ENCODE results near the gene KSR1.
"Not testable (repeated sequence)": the region's sequence is repeated elsewhere in the genome, so short reads cannot be mapped to it uniquely, and the experiment has no call there.

The KSR1 gene

DNA sequence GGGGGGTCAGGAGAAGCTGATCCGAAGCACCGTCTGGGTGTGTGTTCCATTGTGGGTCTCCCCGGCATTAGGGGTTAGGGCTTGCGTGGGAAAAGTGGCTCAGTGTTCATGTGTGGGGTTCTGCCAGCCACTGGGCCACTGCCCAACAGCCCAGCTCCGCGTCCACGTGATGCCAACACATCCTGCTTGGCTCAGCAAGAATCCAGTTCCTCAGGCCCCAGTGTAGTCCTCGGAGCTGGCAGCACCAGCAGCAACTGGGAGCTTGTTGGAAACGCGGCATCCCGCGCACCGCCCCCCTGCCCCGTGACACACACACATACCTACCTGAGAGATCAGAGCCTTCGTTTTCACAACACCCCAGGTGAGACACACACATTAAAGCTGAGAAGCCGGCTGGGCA lies 193.7 kb downstream of the KSR1 start:
- peak in 1 of 2 experiments; percentile 29 for DNase-seq (ENCODE audit: low read depth in 1 of 2, low spot score in 1 of 2)
- no peak for TF ChIP-seq JUND (IDR thresholded peaks at IDR 0.05; ENCODE audit: low read depth)
- in situ Hi-C loops (cut with HindIII; ENCODE audit: low pct_unique_long_range_greater_than_20kb, low sequenced_read_pairs) = no loop called here

DNA sequence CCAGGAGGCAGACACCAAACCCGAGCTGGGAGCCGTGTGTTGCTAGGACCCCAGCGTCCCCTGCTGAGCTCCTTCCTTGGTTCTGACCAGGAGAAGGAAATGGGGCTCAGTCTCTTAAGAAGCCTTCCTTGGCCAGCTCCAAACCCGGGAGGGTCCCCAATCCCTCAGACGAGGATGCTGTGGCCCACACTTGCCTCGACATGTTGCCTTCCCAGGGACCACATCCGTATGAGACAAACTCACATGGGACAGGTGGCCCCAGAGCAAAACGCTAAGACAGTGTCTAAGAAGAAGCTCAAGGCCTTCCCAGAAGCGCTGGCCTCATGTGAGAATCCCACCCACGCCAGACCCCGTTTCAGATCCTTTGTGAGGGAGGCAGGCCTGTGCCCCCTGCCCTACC lies 194.6 kb downstream of the KSR1 start:
- no peak for DNase-seq (ENCODE audit: low read depth in 1 of 2, low spot score in 1 of 2)
- TF ChIP-seq JUND (IDR thresholded peaks at IDR 0.05; ENCODE audit: low read depth) = no peak
- in situ Hi-C loops (cut with HindIII; ENCODE audit: low pct_unique_long_range_greater_than_20kb, low sequenced_read_pairs) = no loop called here

DNA sequence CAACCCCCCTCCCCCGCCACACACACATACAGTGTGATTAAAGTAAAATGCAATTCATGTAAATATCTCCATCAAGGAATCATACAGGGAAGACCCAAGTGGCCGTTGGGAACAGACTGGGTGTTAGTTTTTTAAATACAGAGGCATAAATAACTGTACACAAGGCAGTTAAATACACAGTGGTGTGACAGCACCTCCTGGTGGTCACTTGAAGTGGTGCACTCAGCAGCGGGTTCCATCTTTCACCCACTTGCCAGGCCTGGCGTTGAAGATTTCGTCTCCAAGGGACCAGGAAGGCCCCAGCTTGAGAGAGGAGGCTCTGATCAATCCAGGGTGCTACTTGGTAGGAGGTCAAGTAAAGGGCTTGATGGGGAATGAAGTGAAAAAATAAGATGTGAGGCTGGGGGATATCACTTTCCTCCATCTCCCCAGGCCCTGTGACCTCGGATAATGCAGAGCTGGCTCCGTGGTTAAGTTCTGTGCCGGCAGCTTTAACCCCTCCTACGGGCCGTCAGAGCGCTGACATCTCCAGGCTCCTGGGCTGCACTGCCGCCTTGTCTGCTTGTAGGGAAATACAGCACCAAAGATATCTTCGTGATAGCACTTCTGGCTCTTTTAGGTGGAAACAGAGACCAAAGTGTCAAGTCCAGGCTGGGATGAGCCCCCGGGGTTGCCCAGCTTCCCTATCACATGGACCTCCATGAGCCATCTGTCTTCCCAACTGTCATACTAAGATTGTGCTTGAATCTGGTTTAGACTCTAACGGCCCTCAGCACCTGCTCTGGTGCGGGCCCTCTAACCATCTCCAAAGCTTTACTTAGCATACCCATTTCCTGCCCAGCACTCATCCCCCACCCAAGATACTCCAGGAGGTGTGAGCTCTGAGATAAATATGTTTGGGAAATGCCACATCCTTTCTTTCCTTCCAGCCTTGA lies 195.4 kb downstream of the KSR1 start:
- no peak for TF ChIP-seq JUND (IDR thresholded peaks at IDR 0.05; ENCODE audit: low read depth)
- peak in 1 of 2 experiments; percentile 64 for DNase-seq (ENCODE audit: low read depth in 1 of 2, low spot score in 1 of 2)
- in situ Hi-C loops (cut with HindIII; ENCODE audit: low pct_unique_long_range_greater_than_20kb, low sequenced_read_pairs) = no loop called here

DNA sequence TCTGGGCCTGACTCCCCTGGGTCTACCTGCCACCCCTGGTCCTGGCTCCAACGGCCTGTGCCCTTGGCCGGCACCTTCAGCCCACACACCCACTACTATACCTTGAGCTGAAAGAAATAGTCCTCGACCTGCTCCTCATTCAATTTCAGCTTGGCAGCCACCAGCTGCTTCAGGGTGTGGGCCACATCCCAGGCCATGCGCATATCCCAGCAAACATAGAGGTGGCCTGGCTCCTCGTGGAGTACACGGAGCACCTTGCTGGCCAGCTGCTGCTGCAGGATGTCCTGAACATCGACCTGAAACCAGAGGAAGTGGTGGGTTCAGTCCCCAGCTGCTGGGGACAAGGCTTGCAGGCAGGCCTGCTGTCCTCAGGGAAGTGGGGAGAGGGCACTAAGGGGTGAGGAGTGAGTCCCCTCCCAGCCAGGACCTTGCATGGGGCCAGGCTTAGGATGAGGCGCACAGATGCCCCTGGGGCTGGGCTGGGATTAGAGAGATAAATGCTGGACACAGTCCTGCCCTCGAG lies 197.3 kb downstream of the KSR1 start:
- DNase-seq (ENCODE audit: low read depth in 1 of 2, low spot score in 1 of 2); in situ Hi-C loops (cut with HindIII; ENCODE audit: low pct_unique_long_range_greater_than_20kb, low sequenced_read_pairs): not testable (repeated sequence)

DNA sequence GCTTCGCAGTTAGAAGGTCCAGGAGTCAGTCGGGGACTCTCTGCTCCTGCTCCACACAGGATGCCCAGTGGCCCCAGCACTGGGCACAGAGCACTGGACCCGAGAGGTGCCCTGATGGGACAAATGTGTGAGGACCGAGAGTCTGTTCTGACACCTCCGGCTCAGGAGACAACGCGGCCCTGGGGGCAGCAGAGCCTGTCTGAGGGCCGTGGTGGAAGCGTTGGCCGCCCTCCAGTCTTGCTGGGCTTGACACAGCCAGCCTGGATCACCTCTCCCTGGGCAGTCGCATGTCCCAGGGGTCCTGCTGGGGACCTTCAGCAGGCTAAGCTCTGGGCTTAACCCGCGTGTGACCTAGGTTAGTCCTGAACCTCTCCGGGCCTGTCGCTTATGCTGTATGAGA lies 197.9 kb downstream of the KSR1 start:
- no peak for TF ChIP-seq JUND (IDR thresholded peaks at IDR 0.05; ENCODE audit: low read depth)
- in situ Hi-C loops (cut with HindIII; ENCODE audit: low pct_unique_long_range_greater_than_20kb, low sequenced_read_pairs) = no loop called here
- DNase-seq (ENCODE audit: low read depth in 1 of 2, low spot score in 1 of 2) = no peak

DNA sequence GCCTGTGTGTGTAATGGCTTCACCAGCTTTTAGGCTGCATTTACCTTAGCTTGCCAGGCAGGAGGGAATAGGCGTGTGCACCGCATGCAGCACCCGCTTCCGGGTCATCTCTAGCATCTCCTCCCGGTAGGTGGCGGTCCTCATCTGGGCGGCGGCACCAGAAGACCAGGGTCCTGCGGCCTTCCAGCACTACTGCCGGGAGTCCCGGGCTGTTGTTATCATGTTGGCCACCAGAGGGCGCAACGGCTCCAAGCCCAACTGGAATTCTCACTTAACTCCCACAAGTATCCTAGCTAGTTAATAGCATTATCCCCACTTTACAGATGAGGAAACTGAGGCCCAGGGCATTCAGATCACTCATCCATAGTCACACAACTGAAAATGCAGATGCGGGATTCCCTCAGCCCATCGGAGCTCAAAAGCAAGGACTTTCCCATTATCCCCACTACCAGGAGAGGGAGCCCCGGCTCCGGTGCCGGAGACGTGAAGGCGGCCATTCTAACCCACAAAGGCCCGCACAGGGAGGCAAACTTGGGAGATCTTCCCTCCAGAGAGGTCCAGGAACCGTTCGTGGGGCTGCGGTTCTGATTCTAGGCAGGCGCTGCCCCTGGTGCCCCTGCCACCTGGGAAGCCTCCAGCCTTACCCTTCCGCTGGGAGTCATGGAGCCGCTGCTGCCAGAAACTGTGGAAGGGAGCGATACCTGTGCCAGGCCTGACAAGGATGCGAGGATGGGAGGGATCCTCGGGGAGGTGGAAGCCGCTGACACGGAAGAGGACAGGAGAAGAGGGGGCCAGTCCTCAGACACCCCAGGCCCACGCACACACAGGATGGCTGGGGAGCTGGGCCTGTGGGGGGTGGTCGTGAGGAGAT lies 198.6 kb downstream of the KSR1 start:
- TF ChIP-seq JUND (IDR thresholded peaks at IDR 0.05; ENCODE audit: low read depth) = no peak
- peak; percentile 71 to 80 for DNase-seq (ENCODE audit: low read depth in 1 of 2, low spot score in 1 of 2)
- in situ Hi-C loops (cut with HindIII; ENCODE audit: low pct_unique_long_range_greater_than_20kb, low sequenced_read_pairs) = no loop called here

DNA sequence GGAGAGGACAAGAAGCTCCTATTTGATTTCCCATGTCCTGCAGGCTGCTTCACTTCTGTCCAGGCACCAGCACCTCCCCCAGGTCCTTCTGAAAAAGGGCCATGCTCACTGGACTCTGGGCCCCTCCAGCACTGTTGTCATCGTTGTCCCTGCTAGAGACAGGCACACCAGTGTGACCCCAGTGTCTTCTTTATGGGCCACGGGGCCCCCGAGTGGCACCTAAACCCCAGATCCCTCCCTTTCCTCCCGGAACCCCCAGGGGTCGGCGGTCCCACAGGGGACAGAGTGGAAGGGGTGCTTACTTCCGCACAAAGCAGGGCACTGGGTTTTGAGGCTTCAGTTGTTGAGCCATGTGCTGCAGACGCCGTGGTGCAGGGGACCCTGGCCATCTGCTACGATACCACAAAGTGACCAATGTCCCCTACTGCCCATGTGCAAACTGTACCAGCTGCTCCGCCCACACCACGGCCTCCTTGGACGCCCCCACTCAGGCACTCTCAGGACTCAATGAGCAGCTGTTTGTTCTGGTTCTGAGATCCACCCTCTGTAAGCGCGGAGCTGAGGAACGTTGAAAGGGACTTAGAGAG lies 199.4 kb downstream of the KSR1 start:
- in situ Hi-C loops (cut with HindIII; ENCODE audit: low pct_unique_long_range_greater_than_20kb, low sequenced_read_pairs); DNase-seq (ENCODE audit: low read depth in 1 of 2, low spot score in 1 of 2): not testable (repeated sequence)

DNA sequence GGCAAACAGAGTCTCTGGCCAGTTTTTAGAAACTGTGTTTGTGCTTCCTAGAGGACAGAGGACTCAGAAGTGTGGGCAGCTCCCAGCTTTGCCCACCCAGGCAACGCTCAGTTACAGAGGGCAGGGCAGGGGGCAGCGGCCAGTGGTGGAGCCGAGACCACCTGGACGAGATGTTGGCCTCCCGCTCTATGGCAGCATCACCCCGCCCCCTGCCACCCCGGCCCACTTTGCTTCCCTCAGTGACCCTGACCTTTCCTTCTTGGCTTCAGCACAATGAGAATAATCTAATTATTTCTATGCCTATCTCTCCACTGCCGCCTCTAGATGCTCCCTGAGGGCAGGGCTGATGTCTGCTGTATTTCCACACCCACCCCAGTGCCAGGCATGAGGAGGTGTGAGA lies 200.4 kb downstream of the KSR1 start:
- DNase-seq (ENCODE audit: low read depth in 1 of 2, low spot score in 1 of 2); in situ Hi-C loops (cut with HindIII; ENCODE audit: low pct_unique_long_range_greater_than_20kb, low sequenced_read_pairs): not testable (repeated sequence)

DNA sequence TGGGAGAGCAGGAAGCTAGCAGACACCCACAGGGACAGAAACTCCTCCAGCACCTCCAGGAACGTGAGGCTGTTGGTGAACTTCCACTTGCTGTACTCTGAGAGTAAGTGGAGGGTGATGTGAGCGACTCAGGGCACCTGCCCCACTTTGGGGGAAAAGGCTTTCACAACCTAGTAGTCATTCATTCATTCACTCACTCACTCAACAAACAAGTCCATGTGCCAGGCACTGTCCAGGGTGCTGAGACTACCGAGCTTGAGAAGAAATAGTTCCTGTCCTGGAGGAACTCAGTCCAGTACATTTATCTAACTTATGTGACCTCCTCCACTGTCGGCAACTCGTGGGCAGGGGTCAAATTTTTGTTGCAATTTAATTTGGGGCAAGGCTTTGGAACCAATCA lies 201.4 kb downstream of the KSR1 start:
- peak in 1 of 2 experiments; percentile 80 for DNase-seq (ENCODE audit: low read depth in 1 of 2, low spot score in 1 of 2)
- no peak for TF ChIP-seq JUND (IDR thresholded peaks at IDR 0.05; ENCODE audit: low read depth)
- in situ Hi-C loops (cut with HindIII; ENCODE audit: low pct_unique_long_range_greater_than_20kb, low sequenced_read_pairs) = no loop called here

DNA sequence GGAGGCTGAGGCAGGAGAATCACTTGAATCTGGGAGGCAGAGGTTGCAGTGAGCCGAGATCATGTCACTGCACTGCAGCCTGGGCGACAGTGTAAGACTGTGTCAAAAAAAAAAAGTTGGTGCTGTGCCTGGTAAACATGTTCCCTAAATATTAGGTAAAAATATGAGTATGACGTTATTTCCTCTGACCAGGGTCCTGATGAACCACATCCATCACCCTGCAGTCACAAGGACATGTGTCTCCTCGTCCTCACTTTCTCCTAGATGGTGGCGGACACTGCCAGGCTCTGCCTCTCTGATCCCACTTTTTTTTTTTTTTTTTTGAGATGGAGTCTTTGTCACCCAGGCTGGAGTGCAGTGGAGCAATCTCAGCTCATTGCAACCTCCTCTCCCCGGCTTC lies 203.4 kb downstream of the KSR1 start:
- TF ChIP-seq JUND (IDR thresholded peaks at IDR 0.05; ENCODE audit: low read depth) = no peak
- in situ Hi-C loops (cut with HindIII; ENCODE audit: low pct_unique_long_range_greater_than_20kb, low sequenced_read_pairs) = no loop called here
- no peak for DNase-seq (ENCODE audit: low read depth in 1 of 2, low spot score in 1 of 2)

DNA sequence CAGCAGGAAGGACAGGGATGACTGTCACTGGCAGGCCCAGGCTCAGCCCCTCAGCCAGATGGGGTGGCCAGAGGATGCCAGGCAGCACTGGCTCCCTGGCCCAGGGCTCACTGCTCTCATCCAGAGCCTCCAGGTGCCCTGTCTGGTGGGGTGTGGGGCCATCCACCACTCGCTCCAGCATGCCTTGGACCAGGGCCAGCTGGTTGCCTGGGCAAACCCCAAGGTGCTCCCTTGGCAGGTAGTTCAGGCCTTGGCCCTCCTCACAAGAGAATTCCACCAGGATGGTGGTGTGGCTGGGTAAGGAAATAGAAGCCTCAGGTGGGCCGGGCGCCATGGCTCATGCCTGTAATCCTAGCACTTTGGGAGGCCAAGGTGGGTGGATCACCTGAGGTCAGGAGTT lies 204.2 kb downstream of the KSR1 start:
- in situ Hi-C loops (cut with HindIII; ENCODE audit: low pct_unique_long_range_greater_than_20kb, low sequenced_read_pairs) = no loop called here

DNA sequence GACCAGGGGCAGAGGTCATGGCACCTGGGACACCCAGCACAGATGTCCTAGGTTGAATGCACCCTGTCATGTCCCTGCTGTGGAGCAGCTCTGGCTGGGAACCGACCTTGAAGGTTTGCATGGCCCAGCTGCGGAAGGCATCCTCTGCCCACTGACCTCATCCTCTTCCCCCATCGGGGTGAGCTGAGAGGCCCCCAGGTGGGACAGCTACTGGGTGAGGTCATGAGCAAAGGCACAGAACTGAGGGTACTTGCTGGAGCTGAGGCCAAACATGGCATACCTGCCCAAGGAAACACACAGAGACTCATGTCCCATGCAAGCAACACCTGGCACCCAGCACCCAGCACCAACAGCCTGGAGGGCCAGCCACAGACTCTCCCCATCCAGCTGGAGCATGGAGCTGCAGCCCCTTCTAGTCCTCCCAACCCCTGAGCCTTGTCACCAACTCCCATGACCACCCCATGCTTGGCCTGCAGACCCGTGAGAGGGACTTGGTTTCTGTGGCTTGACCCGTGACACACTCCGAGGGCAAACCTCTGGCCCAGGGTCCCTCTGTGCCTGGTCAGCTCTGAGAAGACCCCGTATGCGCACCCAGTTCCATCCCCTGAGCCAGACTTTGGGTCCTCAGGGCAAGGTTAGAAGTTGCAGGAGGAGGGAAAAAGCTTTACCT lies 207.8 kb downstream of the KSR1 start:
- no peak for TF ChIP-seq JUND (IDR thresholded peaks at IDR 0.05; ENCODE audit: low read depth)
- in situ Hi-C loops (cut with HindIII; ENCODE audit: low pct_unique_long_range_greater_than_20kb, low sequenced_read_pairs) = no loop called here

More for the DNA sequence above, 204.2 kb downstream of the KSR1 start:
- DNase-seq (ENCODE audit: low read depth in 1 of 2, low spot score in 1 of 2) = no peak
- TF ChIP-seq JUND (IDR thresholded peaks at IDR 0.05; ENCODE audit: low read depth) = no peak

More for the DNA sequence above, 207.8 kb downstream of the KSR1 start:
- DNase-seq (ENCODE audit: low read depth in 1 of 2, low spot score in 1 of 2) = no peak

All from T47D (cell line).